Measurements from ENCODE around the gene PPHLN1.

Gene PPHLN1

DNA sequence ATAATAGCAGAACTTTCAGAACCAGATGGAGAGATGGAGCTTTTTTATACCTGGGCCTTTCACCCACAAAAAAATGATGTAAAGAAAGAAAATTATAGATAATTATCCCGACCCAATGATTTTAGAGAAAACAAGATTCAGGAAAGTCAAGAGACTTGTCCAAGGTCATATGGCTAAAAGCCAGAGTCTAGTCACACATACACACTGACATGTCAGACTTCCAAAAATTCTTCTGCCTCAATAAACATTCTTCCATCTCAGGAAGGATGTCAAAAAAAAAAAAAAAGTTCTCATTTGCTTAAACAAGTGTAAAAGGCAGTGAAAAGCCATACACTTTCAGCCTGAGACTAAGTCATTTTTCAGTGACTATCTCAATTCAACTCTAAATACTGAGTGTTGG lies 147.6 kb downstream of the PPHLN1 start:
- Histone ChIP-seq H3K27me3 (ENCODE audit: control insufficient read depth in 1 of 2, insufficient read depth in 2 of 2, low read length in 2 of 2) (no peaks in the 10 kb centered on the region), H3K4me3 (ENCODE audit: low read depth in 1 of 2, low read length in 2 of 2) (no peak overlapping the region), H3K36me3 (ENCODE audit: insufficient read depth, low read length) (peaks cover 5% of the 10 kb centered on the region), H3K9ac (ENCODE audit: low read length) (no peak overlapping the region), H3K4me1 (ENCODE audit: insufficient read depth, low read length) (peaks cover 10% of the 10 kb centered on the region), H3K27ac (ENCODE audit: low read depth, low read length) (no peak overlapping the region), H3K9me3 (ENCODE audit: low read length) (no peaks in the 10 kb centered on the region)

DNA sequence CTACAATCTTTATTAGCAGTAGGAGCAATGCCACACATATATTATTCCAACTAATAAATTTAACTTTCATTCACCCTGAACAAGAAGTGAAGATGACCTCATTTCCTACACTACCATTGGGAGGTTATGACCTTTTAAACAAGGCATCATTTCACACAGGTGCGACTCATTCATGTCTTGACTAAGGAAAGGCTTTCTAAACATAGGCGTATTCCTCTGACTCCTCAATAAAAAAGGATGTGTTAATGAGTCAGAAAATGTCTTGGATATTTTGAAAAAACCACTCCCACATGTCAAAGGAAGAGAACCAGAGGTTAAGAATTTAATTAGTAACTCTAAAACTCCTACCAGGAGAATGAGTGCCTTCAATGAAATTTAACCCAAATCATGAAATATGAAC lies 148.4 kb downstream of the PPHLN1 start:
- Histone ChIP-seq H3K9ac (ENCODE audit: low read length) (no peak overlapping the region), H3K27me3 (ENCODE audit: control insufficient read depth in 1 of 2, insufficient read depth in 2 of 2, low read length in 2 of 2) (no peaks in the 10 kb centered on the region), H3K4me1 (ENCODE audit: insufficient read depth, low read length) (peaks cover 6% of the 10 kb centered on the region), H3K36me3 (ENCODE audit: insufficient read depth, low read length) (peaks cover 5% of the 10 kb centered on the region), H3K9me3 (ENCODE audit: low read length) (no peaks in the 10 kb centered on the region), H3K4me3 (ENCODE audit: low read depth in 1 of 2, low read length in 2 of 2) (no peak overlapping the region), H3K27ac (ENCODE audit: low read depth, low read length) (no peak overlapping the region)

DNA sequence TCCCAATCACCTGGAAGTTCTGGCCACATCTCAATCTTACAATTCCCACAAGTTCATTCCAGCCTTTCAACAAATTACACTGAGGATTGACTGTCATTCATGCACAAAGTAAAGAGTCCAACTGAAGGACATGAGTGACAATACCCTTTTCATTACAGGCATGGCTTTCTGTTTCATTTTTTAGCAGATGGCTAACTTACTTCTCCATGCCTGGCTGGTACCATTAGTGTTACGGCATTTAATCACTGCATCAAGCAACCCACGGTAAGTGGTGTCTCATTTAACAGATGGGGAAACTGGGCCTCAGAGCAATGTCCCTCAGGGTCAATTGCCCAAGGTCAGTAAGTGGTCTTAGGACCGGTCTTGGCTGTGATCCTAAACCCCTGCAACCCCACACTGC lies 149.1 kb downstream of the PPHLN1 start:
- Histone ChIP-seq H3K9me3 (ENCODE audit: low read length) (no peaks in the 10 kb centered on the region), H3K4me1 (ENCODE audit: insufficient read depth, low read length) (peaks cover 6% of the 10 kb centered on the region), H3K36me3 (ENCODE audit: insufficient read depth, low read length) (peaks cover under 1% of the 10 kb centered on the region), H3K27me3 (ENCODE audit: control insufficient read depth in 1 of 2, insufficient read depth in 2 of 2, low read length in 2 of 2) (no peaks in the 10 kb centered on the region), H3K9ac (ENCODE audit: low read length) (no peak overlapping the region), H3K27ac (ENCODE audit: low read depth, low read length) (no peak overlapping the region), H3K4me3 (ENCODE audit: low read depth in 1 of 2, low read length in 2 of 2) (no peak overlapping the region)

DNA sequence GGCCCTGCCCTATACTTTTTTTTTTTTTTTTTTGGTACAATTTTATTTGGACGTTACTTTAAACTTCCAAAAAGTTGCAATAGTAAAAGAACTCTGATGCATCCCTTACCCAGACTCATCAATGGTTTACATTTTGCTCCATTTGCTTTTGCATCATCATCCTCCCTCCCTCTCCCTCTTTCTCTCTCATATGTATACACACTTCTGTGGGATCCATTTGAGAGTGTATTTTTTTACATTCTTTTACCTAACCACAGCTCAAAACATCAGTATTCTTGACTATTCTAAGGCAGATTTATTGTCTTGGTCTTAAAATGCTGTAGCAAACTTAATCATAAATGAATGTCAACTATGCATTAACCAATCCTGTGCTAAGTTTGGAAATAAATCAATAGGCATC lies 152.0 kb downstream of the PPHLN1 start:
- Histone ChIP-seq H3K9ac (ENCODE audit: low read length) (no peak overlapping the region), H3K27me3 (ENCODE audit: control insufficient read depth in 1 of 2, insufficient read depth in 2 of 2, low read length in 2 of 2) (peaks cover 0 to 3% of the 10 kb centered on the region in 2 donors), H3K27ac (ENCODE audit: low read depth, low read length) (no peak overlapping the region), H3K4me1 (ENCODE audit: insufficient read depth, low read length) (peaks cover 11% of the 10 kb centered on the region), H3K4me3 (ENCODE audit: low read depth in 1 of 2, low read length in 2 of 2) (no peak overlapping the region), H3K36me3 (ENCODE audit: insufficient read depth, low read length) (no peaks in the 10 kb centered on the region), H3K9me3 (ENCODE audit: low read length) (no peaks in the 10 kb centered on the region)

DNA sequence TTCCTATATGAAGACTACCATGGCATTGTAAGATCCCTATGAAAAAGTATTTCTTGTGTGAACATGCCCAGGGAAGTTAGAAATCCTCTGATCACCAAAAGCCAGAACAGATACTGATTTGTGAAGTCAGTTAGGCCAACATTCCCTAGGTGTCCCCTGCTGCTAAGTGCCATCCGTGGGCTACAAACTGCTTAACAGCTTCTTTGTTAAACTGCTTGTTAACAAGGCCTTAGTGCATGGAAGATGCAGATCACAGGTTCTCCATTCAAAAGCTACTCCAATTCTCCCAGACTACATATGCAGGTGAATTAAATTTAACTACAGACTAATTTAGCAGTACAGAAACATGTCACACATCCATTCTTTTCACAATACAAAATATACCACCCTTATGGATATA lies 155.4 kb downstream of the PPHLN1 start:
- no peak overlapping the region for H3K9ac ChIP-seq (ENCODE audit: low read length)
- H3K4me1 ChIP-seq (ENCODE audit: insufficient read depth, low read length): peaks cover 8% of the 10 kb centered on the region
- peaks cover 0 to 6% of the 10 kb centered on the region in 2 donors for H3K27me3 ChIP-seq (ENCODE audit: control insufficient read depth in 1 of 2, insufficient read depth in 2 of 2, low read length in 2 of 2)
- no peaks in the 10 kb centered on the region for H3K36me3 ChIP-seq (ENCODE audit: insufficient read depth, low read length)
- H3K4me3 ChIP-seq (ENCODE audit: low read depth in 1 of 2, low read length in 2 of 2): no peak overlapping the region
- no peaks in the 10 kb centered on the region for H3K9me3 ChIP-seq (ENCODE audit: low read length)
- no peak overlapping the region for H3K27ac ChIP-seq (ENCODE audit: low read depth, low read length)

DNA sequence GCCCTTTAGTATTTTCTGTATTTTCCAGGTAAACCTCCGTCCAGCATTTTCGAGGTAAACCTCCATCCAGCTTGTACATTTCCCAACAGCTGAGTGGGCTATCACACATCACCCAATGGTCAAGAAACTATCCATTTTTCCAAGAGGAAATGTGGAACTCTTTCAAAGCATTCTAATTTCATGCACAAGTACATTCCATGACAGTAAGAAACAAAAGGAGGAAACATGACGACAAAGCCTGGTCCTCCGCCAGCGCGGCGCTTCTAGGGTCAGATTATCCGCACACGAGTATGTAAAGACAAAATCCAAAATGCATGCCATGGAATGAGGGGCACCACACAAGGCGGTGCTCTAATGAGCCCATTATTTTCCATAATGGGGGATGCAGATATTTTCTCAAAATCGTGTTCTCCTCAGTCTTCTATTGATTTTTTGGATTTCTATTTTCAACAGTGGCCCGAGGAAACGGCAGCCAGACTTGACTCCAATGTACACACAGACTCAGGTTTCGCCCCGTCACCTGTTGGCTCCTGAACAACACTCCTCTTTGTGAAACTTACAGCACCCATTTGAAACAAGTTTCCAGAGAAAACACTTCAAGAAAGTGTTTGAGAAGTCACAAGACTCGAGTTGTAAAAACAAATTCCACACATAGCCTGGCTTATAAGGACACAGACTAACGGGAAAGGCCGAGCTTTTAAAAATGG lies 156.2 kb downstream of the PPHLN1 start:
- peak overlapping the region; percentile 70 for H3K9ac ChIP-seq (ENCODE audit: low read length)
- no peaks in the 10 kb centered on the region for H3K36me3 ChIP-seq (ENCODE audit: insufficient read depth, low read length)
- H3K9me3 ChIP-seq (ENCODE audit: low read length): no peaks in the 10 kb centered on the region
- H3K4me1 ChIP-seq (ENCODE audit: insufficient read depth, low read length): peaks cover 8% of the 10 kb centered on the region
- H3K4me3 ChIP-seq (ENCODE audit: low read depth in 1 of 2, low read length in 2 of 2): peak overlapping the region; percentile 77 to 78
- peaks cover 0 to 6% of the 10 kb centered on the region in 2 donors for H3K27me3 ChIP-seq (ENCODE audit: control insufficient read depth in 1 of 2, insufficient read depth in 2 of 2, low read length in 2 of 2)
- H3K27ac ChIP-seq (ENCODE audit: low read depth, low read length): peak overlapping the region; percentile 82

DNA sequence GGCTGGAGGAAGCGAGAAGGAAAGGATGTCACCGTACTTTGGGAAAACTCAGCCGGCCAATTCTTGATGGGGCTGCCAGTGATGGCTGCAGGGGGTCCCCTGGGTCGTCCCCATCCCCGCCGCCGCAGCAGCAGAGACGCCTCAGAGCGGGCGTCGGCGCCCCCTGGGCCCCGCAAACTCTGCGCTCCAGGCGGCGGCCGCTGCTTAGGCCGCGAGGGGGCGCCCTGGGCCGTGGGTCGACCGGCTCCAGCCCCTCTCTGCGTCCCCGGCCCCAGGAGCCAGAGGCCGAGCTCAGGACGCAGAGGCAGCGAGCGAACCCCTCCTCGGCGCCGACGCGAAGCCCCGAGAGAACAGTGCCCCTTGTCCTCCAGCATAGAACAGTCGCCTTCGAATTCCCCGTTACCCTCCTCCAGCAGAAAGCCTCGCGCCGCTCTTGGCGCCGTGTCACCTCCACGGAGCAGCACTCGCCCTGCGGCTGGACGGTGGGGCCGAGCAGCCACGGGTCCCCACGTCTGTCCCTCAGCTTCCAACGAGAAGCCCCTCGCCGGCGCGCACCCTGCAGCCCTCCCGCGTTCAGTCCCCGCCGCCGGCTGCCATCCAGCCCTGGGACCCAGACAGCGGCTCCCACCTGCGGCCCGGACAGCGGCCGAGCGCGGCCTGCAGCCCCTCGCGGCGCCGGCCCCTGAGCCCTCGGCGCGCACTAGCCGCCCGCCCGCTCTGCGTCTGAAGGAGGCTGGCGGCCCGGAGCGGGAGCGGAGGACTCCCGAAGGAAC lies 157.0 kb downstream of the PPHLN1 start:
- Histone ChIP-seq H3K27ac (ENCODE audit: low read depth, low read length) (peak overlapping the region; percentile 82), H3K9ac (ENCODE audit: low read length) (peak overlapping the region; percentile 70), H3K36me3 (ENCODE audit: insufficient read depth, low read length) (no peaks in the 10 kb centered on the region), H3K4me3 (ENCODE audit: low read depth in 1 of 2, low read length in 2 of 2) (peak overlapping the region; percentile 77 to 78), H3K27me3 (ENCODE audit: control insufficient read depth in 1 of 2, insufficient read depth in 2 of 2, low read length in 2 of 2) (peaks cover 0 to 6% of the 10 kb centered on the region in 2 donors), H3K9me3 (ENCODE audit: low read length) (no peaks in the 10 kb centered on the region), H3K4me1 (ENCODE audit: insufficient read depth, low read length) (peaks cover 8% of the 10 kb centered on the region)

DNA sequence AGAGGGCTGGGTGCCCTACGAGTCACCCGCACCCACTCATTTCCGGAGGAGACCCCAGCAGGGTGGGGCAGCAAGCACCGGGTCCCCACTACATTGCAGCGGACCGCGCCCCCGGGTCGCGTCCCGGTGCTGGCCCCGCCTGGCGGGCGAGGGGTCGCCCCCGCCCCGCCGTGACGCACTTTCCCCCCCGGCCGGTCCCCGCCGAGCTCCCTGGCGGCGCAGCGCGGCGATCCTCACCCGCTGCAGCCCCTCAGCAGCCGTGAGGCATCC lies 157.5 kb downstream of the PPHLN1 start:
- peaks cover 0 to 6% of the 10 kb centered on the region in 2 donors for H3K27me3 ChIP-seq (ENCODE audit: control insufficient read depth in 1 of 2, insufficient read depth in 2 of 2, low read length in 2 of 2)
- peaks cover 8% of the 10 kb centered on the region for H3K4me1 ChIP-seq (ENCODE audit: insufficient read depth, low read length)
- H3K9me3 ChIP-seq (ENCODE audit: low read length): no peaks in the 10 kb centered on the region
- peak overlapping the region; percentile 82 for H3K27ac ChIP-seq (ENCODE audit: low read depth, low read length)
- no peaks in the 10 kb centered on the region for H3K36me3 ChIP-seq (ENCODE audit: insufficient read depth, low read length)
- peak overlapping the region; percentile 70 for H3K9ac ChIP-seq (ENCODE audit: low read length)
- peak overlapping the region; percentile 77 to 78 for H3K4me3 ChIP-seq (ENCODE audit: low read depth in 1 of 2, low read length in 2 of 2)

DNA sequence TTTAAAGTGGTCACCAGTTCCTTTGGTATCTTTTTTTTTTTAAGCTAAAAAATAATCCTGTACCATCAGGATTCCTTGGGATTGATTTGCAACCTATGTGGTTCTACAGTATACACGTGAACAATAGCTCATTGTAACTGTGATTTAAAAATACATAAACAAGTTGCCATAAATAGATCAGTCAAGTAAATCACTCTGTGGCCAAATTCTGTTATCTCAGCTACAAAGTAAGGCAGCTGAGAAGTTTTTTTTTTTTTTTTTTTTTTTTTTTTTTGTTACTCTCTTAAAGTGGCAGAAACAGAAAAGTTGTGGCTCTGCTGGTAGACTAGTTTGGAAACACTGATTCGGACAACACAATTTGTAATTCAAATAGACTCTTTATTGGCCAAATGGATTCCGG lies 159.0 kb downstream of the PPHLN1 start:
- no peaks in the 10 kb centered on the region for H3K36me3 ChIP-seq (ENCODE audit: insufficient read depth, low read length)
- H3K4me1 ChIP-seq (ENCODE audit: insufficient read depth, low read length): peaks cover 8% of the 10 kb centered on the region
- H3K9me3 ChIP-seq (ENCODE audit: low read length): no peaks in the 10 kb centered on the region
- H3K9ac ChIP-seq (ENCODE audit: low read length): no peak overlapping the region
- H3K27me3 ChIP-seq (ENCODE audit: control insufficient read depth in 1 of 2, insufficient read depth in 2 of 2, low read length in 2 of 2): peaks cover 0 to 6% of the 10 kb centered on the region in 2 donors
- H3K4me3 ChIP-seq (ENCODE audit: low read depth in 1 of 2, low read length in 2 of 2): no peak overlapping the region
- no peak overlapping the region for H3K27ac ChIP-seq (ENCODE audit: low read depth, low read length)

DNA sequence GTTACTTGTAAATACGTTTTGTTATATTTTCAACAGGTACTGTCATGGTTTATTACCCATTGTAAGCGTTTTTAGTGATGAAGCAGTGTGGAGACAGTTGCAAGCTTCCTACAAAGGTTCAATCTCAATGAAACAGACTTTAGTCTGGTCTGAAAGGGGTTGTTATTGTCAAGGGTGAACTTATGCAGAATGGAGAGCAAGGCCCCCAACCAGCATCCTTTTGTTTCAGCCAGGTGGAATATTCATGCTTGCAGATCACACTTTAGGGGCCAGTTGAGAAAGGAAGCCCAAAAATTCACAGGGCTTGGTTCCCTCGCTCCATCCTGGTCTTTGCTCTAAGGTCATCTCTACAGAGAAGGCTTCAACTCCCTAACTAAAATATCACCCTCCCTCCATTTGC lies 159.9 kb downstream of the PPHLN1 start:
- Histone ChIP-seq H3K27ac (ENCODE audit: low read depth, low read length) (no peak overlapping the region), H3K27me3 (ENCODE audit: control insufficient read depth in 1 of 2, insufficient read depth in 2 of 2, low read length in 2 of 2) (peaks cover 0 to 6% of the 10 kb centered on the region in 2 donors), H3K4me3 (ENCODE audit: low read depth in 1 of 2, low read length in 2 of 2) (no peak overlapping the region), H3K9me3 (ENCODE audit: low read length) (no peaks in the 10 kb centered on the region), H3K4me1 (ENCODE audit: insufficient read depth, low read length) (peaks cover 8% of the 10 kb centered on the region), H3K9ac (ENCODE audit: low read length) (no peak overlapping the region), H3K36me3 (ENCODE audit: insufficient read depth, low read length) (no peaks in the 10 kb centered on the region)

DNA sequence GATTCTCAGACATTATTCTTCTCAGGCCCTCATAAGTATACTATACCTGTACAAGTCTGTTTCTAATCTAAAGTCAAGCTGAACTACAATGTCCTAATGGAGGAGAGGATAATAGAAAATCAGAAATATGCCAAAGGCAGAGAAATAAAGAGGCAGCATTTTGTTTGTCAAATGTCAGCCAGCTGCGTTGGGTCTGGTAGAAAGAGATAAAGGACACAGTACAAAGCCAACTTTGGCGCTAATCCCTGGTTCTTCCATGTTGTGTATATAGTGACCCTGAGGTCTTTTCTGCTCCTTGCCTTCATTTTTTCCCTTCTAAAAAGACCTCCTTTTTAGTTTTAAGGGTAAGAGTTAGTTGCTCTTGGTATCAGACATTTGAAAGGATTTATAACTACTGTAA lies 160.4 kb downstream of the PPHLN1 start:
- peaks cover 0 to 6% of the 10 kb centered on the region in 2 donors for H3K27me3 ChIP-seq (ENCODE audit: control insufficient read depth in 1 of 2, insufficient read depth in 2 of 2, low read length in 2 of 2)
- no peaks in the 10 kb centered on the region for H3K36me3 ChIP-seq (ENCODE audit: insufficient read depth, low read length)
- H3K4me3 ChIP-seq (ENCODE audit: low read depth in 1 of 2, low read length in 2 of 2): no peak overlapping the region
- H3K9me3 ChIP-seq (ENCODE audit: low read length): no peaks in the 10 kb centered on the region
- no peak overlapping the region for H3K27ac ChIP-seq (ENCODE audit: low read depth, low read length)
- no peak overlapping the region for H3K9ac ChIP-seq (ENCODE audit: low read length)
- peaks cover 8% of the 10 kb centered on the region for H3K4me1 ChIP-seq (ENCODE audit: insufficient read depth, low read length)

All from muscle layer of colon (tissue), 2 donors.